Activated naive CD4-positive, alpha-beta T cell treated with anti-CD3 and anti-CD28 coated beads, Interleukin-2, amount 50 U/mL, for 16 hours (primary cell): Measurements from ENCODE around the gene ARHGAP23.
"Not testable (repeated sequence)": the region's sequence is repeated elsewhere in the genome, so short reads cannot be mapped to it uniquely, and the experiment has no call there.

ENCODE experiments used
- DNase-seq: peaks from one replicate; pipeline ENCODE4 v3.0.0-alpha.2; 2020

The ARHGAP23 gene

DNA sequence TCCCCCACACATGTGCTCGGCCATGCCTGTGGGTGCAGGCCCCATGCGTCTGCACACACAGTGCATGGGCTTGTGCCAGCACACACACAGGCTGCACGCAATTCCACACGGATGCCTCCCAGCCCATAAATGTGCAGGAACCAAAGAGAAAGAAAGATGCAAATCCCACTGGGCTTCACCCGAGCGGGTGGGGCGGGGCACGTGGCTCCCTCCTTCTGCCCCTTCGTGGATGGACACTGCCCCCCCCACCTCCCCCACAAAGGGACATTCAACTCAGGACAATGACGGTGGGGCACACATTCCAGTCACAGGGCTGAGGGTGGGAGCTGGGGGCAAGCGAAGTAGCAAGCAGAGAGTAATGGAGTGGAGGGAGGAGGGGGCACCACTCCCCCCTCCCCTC, 102.6 kb downstream of the ARHGAP23 start:
- not testable (repeated sequence) for DNase-seq

DNA sequence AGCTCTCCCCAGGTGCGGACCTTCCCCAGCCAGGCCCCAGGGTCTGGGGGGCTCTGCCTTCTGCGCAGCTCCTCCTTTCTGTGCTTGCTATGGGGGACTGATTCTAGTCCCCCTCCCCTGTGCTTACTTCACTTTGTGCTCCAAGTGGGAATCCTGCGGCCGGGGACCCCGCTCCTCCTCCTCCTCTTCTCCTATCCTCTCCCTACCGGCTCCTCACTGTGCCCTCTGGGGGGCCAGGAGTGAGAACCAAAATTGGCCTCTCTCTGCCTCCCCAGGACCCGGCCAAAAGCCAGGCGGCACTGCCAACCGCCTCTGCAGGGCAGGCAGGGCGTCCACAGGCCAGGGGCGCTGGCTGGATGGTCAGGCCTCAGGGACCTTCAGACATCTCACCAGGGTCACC, 103.5 kb downstream of the ARHGAP23 start:
- DNase-seq = not testable (repeated sequence)

DNA sequence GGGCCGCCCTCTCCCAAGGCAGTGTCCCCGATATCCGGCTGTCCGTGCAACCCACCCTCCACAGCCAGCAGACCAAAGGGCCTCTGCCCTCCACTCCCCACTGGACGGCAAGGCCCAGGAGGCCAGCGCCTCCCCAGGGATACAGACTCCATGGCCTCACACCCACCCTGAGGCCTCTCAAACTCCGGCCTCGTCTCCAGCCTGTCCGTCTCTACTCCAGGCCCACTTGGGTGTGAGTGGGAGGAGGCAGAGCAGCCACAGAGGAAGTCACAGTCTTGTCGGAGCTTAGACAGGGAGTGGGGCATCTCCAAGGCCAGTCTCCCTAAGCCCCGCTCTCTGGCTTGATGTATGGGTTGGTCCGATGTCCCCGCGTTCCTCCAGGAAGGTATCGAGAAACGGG, 104.2 kb downstream of the ARHGAP23 start:
- no peak for DNase-seq

DNA sequence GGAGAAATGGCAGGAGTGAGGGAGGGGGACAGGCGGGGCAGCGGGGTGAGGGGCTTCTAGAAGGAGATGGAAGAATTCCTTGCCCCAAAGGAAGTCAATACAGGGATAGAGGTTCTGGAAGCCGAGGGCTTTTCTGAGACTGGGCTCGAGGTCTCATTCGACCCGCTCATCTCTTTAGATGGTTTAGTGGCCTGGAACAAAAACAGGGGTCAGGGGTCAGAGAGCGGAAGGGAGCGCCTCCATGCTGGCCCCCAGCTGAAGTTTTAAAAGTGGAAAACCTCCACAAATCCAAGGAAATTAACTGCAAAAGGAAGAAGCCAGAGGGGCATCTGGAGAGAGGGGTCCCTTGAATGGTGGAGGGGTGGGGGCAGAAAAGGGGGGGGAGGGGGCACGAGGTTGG, 105.0 kb downstream of the ARHGAP23 start:
- DNase-seq = no peak

- DNase-seq = no peak
Observed at GRCh38 chr17:38533866-38534497, 105.7 kb downstream of the ARHGAP23 start.

DNA sequence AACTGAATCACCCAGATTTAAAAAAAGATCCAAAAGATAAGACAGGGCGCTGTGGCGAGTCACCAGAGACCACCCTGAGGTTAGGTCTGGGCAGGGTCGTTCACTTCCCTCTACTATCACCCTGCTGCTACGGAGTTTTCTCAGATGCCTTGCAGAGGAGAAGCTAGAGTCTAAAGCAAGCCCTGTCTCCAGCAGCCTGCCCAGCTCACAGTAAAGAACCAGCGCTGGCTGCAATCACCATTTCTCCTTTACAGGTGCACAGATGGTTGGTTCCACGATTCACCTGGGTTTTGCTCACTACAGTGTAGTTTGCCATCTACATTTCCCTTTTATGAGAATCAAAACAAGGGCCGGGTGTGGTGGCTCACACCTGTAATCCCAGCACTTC, 106.2 kb downstream of the ARHGAP23 start:
- no peak for DNase-seq

GRCh38 chr17:38535886-38536285, 107.6 kb downstream of the ARHGAP23 start:
- DNase-seq = no peak

DNA sequence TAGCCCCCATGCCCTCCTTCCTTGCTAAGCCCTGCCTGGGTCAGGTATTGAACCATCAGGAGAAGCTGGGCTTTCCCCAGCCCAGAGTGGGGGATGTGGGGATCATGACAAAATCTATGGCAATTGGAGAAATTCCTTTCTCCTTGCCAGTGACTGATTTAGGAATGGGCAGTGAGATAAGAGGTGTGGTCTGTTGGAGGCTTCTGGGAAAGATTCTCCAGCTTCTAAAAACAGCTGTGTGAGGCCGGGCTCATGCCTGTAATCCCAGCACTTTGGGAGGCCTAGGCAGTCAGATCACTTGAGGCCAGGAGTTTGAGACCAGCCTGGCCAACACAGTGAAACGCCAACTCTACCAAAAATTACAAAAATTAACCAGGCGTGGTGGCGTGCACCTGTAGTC, 108.4 kb downstream of the ARHGAP23 start:
- DNase-seq = no peak

DNA sequence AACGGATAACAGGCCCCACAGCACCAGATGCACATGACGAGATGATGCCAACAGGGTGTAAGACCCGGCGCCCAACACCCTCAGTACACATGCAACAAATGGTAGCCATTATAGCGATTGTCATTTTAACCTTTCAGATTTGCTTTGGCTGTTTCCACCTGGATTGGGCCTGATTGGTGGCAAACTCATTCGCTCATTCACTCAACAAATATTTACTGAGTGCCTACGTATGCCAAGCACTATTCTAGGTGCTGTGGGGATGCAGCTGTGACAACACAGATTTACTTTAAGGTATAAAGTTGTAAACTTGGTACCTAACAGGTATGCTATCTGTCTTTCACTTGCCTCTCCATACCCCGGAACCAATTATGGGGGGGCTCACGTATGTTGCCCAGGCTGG, 110.6 kb downstream of the ARHGAP23 start:
- DNase-seq = no peak

DNA sequence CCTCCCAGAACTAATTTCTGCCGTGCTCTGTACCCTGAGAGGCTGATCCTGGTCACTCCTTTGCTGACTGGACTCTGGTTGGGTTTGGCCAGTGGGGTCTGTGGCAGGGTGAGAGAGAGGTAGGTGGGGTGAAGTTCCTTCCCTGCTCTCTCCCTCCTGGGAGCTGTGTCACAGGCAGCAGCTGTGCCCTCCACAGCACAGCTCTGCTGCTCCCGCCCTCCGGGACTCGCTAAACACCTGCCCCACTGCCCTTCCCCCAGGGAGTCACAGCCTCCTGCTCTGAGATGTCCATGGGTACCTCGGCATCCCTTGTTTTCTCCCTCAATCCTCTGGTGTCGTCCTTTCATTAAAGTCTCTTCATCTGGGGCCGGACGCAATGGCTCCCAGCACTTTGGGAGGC, 111.1 kb downstream of the ARHGAP23 start:
- no peak for DNase-seq

- DNase-seq = no peak
Observed at GRCh38 chr17:38540514-38541045, 112.3 kb downstream of the ARHGAP23 start.

GRCh38 chr17:38541281-38541680, 113.0 kb downstream of the ARHGAP23 start:
- no peak for DNase-seq

GRCh38 chr17:38542286-38542685, 114.0 kb downstream of the ARHGAP23 start:
- DNase-seq = no peak

- DNase-seq = no peak
Observed at GRCh38 chr17:38543403-38544174, 115.3 kb downstream of the ARHGAP23 start.

- DNase-seq = no peak
Observed at GRCh38 chr17:38544175-38544838, 116.0 kb downstream of the ARHGAP23 start.

- no peak for DNase-seq
Observed at GRCh38 chr17:38544839-38545209, 116.6 kb downstream of the ARHGAP23 start.

DNA sequence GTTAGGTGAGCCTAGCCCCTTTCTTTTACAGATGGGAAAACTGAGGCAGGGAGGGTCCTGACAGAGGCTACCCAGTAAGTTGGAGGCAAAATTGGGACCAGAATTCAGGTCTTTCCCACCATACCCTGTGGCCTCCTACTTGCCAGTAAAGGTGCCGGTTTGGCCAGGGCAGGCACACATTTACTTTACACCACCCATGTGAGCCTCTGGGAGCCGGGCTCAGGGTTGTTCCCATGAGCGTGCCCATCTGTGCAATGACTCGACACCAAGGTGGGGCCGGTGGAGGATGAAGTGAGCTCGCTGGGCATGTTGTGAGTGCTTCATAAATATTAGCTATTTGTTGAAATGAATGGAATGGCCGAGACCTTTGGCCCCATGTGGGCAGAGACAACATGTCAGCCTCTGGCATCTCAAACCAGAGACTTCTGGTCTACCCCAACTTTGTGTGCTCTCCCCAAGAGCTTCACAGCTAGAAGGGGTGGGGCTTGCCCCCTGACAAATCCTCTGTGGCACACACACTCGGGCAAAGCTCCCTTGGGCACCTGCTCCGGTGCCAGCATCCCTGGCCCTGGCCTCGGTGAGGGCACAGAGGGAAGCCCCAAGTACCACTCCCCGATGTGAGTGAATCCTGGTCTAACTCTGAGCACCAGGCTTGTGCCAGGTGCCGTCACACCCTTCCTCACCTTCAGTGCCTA, 117.4 kb downstream of the ARHGAP23 start:
- no peak for DNase-seq

DNA sequence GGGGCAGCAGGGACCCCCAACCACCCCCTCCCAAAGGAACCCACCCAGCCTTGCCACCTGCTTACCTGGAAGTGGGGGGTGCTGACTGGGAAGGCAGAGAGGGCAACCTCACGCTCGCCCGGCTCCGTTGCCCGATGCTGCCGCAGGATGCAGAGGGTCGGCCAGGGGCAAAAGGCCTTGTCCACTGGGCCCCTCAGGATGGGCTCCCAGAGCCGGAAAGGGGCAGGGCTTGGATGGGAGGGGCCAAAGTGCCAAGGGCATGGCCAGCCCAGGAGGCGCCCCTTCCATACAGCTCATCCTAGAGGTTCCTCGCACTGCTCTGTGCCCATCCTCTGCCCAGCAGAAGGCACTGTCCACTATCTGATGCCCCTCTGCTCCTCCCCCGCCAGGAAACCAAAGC, 118.1 kb downstream of the ARHGAP23 start:
- no peak for DNase-seq

DNA sequence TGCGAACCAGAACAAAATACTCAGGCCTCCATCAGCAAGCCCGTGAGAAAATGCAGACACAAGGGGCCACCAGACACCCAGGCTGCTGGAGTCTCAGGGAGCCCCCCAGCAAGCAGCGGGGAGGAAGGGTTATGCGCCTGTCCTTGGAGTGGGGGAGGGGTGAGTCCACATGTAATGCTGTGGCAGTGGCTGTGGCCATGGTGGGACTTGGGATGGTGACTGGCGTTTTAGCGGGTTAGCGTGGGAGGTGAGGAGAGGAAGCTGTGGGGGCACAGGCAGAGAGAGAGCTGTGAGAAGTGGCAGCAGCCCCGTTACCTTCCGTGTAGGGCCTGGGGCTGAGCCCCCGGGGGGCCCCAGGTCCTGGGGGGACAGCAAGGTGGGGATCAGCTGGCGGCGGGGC, 119.2 kb downstream of the ARHGAP23 start:
- no peak for DNase-seq

DNA sequence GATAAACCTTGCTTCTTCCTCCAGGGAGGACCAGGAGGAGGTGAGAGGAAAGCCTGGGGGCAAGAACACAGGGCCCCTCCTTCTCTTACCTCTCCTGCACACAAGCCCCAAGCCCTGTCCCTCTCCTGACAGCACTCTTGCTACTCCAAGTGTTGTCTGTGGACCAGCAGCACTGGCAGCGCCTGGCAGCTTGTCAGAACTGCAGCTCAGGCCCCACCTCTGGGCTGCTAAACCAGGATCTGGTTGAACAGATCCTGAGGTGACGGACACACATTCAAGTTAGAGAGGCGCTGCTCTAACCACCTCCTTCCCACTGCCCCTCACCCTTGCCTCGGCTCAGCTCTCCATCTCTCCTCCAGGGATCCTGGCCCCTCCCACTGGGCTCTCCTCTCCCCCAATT, 121.0 kb downstream of the ARHGAP23 start:
- DNase-seq = no peak

- no peak for DNase-seq
Observed at GRCh38 chr17:38550661-38551060, 122.4 kb downstream of the ARHGAP23 start.

GRCh38 chr17:38551121-38551520, 122.9 kb downstream of the ARHGAP23 start:
- DNase-seq = no peak

DNA sequence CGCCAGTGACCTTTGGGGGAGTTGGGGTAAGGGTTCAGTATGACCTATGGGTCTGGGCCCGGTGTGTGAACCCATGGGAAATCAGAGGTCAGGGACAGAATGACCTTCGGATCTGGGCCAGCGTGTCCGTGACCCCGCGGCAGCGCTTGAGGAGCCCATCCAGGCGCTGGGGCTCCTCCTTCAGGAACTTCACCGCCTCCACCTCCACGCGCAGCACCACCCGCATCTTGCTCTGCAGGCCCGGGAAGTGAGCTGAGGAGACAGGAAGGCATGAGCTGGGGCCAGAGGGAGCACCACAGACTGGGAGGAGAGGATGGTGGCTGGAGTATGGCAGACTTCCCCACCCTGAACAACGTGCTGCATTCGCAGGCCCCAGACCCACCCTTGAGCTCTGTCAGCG, 124.1 kb downstream of the ARHGAP23 start:
- DNase-seq = no peak
